ENCODE results near the gene PAIP1. TPM values are rescaled to one million over a fixed set of nuclear protein-coding genes. Genes with fewer than 3 reads are reported as not detected.

The PAIP1 gene
- total RNA-seq, 1 donor from 2014 or later: 101 TPM

- FAIRE-seq: no peak
- Histone ChIP-seq H3K27me3 (ENCODE audit: insufficient read depth, low read length) (no peaks in the 10 kb centered on the region), H3K4me1 (ENCODE audit: insufficient read depth, low read length) (no peaks in the 10 kb centered on the region), H4K20me1 (ENCODE audit: insufficient read depth, low read length) (peaks cover 17% of the 10 kb centered on the region), H2AFZ (ENCODE audit: low read depth, low read length) (no peak overlapping the region), H3K36me3 (ENCODE audit: insufficient read depth, low read length) (peaks cover 51% of the 10 kb centered on the region), H3K79me2 (ENCODE audit: insufficient read depth, low read length) (peaks cover 33% of the 10 kb centered on the region), H3K4me3 (ENCODE audit: insufficient read depth, low read depth, low read length) (no peak overlapping the region), H3K4me2 (ENCODE audit: low read length) (no peak overlapping the region), H3K27ac (ENCODE audit: low read depth, low read length) (no peak overlapping the region), H3K9ac (ENCODE audit: low read length) (no peak overlapping the region), H3K9me3 (ENCODE audit: insufficient read depth, low read depth, low read length) (no peaks in the 10 kb centered on the region)
- H3K36me3 Mint-ChIP-seq (ENCODE audit: low read depth, unreplicated experiment): peaks cover 6% of the 10 kb centered on the region
- DNase-seq (ENCODE audit: low read depth): no peak
- no peaks in the 10 kb centered on the region for H3K4me1 Mint-ChIP-seq (ENCODE audit: low read depth, unreplicated experiment)
- H3K27me3 Mint-ChIP-seq (ENCODE audit: low read depth, unreplicated experiment): no peaks in the 10 kb centered on the region
- H3K9me3 Mint-ChIP-seq (ENCODE audit: unreplicated experiment): no peaks in the 10 kb centered on the region
- no peak for TF ChIP-seq CTCF (IDR thresholded peaks at IDR 0.05; ENCODE audit: insufficient read depth, low read depth, low read length)
- TF ChIP-seq EZH2 (IDR thresholded peaks at IDR 0.05; ENCODE audit: insufficient read depth, low read length): no peak
- no peak overlapping the region for H3K27ac Mint-ChIP-seq (ENCODE audit: unreplicated experiment)
- no peak overlapping the region for H3K4me3 Mint-ChIP-seq (ENCODE audit: unreplicated experiment)
Observed at GRCh38 chr5:43536972-43537371, 19.9 kb downstream of the PAIP1 start.

GRCh38 chr5:43533646-43534045 is 23.2 kb downstream of the PAIP1 start:
- no peak overlapping the region for H3K27ac Mint-ChIP-seq (ENCODE audit: unreplicated experiment)
- TF ChIP-seq CTCF (IDR thresholded peaks at IDR 0.05; ENCODE audit: insufficient read depth, low read depth, low read length) (no peak), EZH2 (IDR thresholded peaks at IDR 0.05; ENCODE audit: insufficient read depth, low read length) (no peak)
- no peaks in the 10 kb centered on the region for H3K9me3 Mint-ChIP-seq (ENCODE audit: unreplicated experiment)
- FAIRE-seq (peak; percentile 37), DNase-seq (ENCODE audit: low read depth) (no peak)
- no peak overlapping the region for H3K4me3 ChIP-seq (ENCODE audit: insufficient read depth, low read depth, low read length)
- H4K20me1 ChIP-seq (ENCODE audit: insufficient read depth, low read length): peaks cover 19% of the 10 kb centered on the region
- H3K9ac ChIP-seq (ENCODE audit: low read length): no peak overlapping the region
- H3K4me2 ChIP-seq (ENCODE audit: low read length): no peak overlapping the region
- H3K27me3 ChIP-seq (ENCODE audit: insufficient read depth, low read length): no peaks in the 10 kb centered on the region
- no peaks in the 10 kb centered on the region for H3K4me1 Mint-ChIP-seq (ENCODE audit: low read depth, unreplicated experiment)
- no peaks in the 10 kb centered on the region for H3K27me3 Mint-ChIP-seq (ENCODE audit: low read depth, unreplicated experiment)
- H3K36me3 Mint-ChIP-seq (ENCODE audit: low read depth, unreplicated experiment): peaks cover 5% of the 10 kb centered on the region
- no peaks in the 10 kb centered on the region for H3K9me3 ChIP-seq (ENCODE audit: insufficient read depth, low read depth, low read length)
- peaks cover 10% of the 10 kb centered on the region for H3K79me2 ChIP-seq (ENCODE audit: insufficient read depth, low read length)
- no peaks in the 10 kb centered on the region for H3K4me1 ChIP-seq (ENCODE audit: insufficient read depth, low read length)
- H3K36me3 ChIP-seq (ENCODE audit: insufficient read depth, low read length): peaks cover 67% of the 10 kb centered on the region
- no peak overlapping the region for H2AFZ ChIP-seq (ENCODE audit: low read depth, low read length)
- no peak overlapping the region for H3K27ac ChIP-seq (ENCODE audit: low read depth, low read length)
- H3K4me3 Mint-ChIP-seq (ENCODE audit: unreplicated experiment): no peak overlapping the region

GRCh38 chr5:43530648-43531047 is 26.2 kb downstream of the PAIP1 start:
- no peak overlapping the region for H3K4me3 Mint-ChIP-seq (ENCODE audit: unreplicated experiment)
- H3K27me3 ChIP-seq (ENCODE audit: insufficient read depth, low read length): no peaks in the 10 kb centered on the region
- H3K4me2 ChIP-seq (ENCODE audit: low read length): no peak overlapping the region
- no peaks in the 10 kb centered on the region for H3K4me1 Mint-ChIP-seq (ENCODE audit: low read depth, unreplicated experiment)
- no peak overlapping the region for H3K9ac ChIP-seq (ENCODE audit: low read length)
- H3K36me3 ChIP-seq (ENCODE audit: insufficient read depth, low read length): peaks cover 67% of the 10 kb centered on the region
- FAIRE-seq (no peak), DNase-seq (ENCODE audit: low read depth) (no peak)
- no peak overlapping the region for H2AFZ ChIP-seq (ENCODE audit: low read depth, low read length)
- TF ChIP-seq CTCF (IDR thresholded peaks at IDR 0.05; ENCODE audit: insufficient read depth, low read depth, low read length) (no peak), EZH2 (IDR thresholded peaks at IDR 0.05; ENCODE audit: insufficient read depth, low read length) (no peak)
- peaks cover 5% of the 10 kb centered on the region for H3K36me3 Mint-ChIP-seq (ENCODE audit: low read depth, unreplicated experiment)
- no peaks in the 10 kb centered on the region for H3K79me2 ChIP-seq (ENCODE audit: insufficient read depth, low read length)
- H3K4me1 ChIP-seq (ENCODE audit: insufficient read depth, low read length): no peaks in the 10 kb centered on the region
- H3K9me3 Mint-ChIP-seq (ENCODE audit: unreplicated experiment): no peaks in the 10 kb centered on the region
- no peaks in the 10 kb centered on the region for H3K9me3 ChIP-seq (ENCODE audit: insufficient read depth, low read depth, low read length)
- no peaks in the 10 kb centered on the region for H3K27me3 Mint-ChIP-seq (ENCODE audit: low read depth, unreplicated experiment)
- no peak overlapping the region for H3K4me3 ChIP-seq (ENCODE audit: insufficient read depth, low read depth, low read length)
- no peak overlapping the region for H3K27ac ChIP-seq (ENCODE audit: low read depth, low read length)
- no peak overlapping the region for H3K27ac Mint-ChIP-seq (ENCODE audit: unreplicated experiment)
- H4K20me1 ChIP-seq (ENCODE audit: insufficient read depth, low read length): peaks cover 5% of the 10 kb centered on the region

Measured in astrocyte (in vitro differentiated cells and primary cell).